HFF-Myc (cell line): ENCODE results near the gene NR6A1.

Experiments
- DNase-seq: peaks from one replicate; pipeline ENCODE4 v3.0.0-alpha.2; 2011; ENCODE audit warnings: low read depth; ENCODE audit errors: extremely low read depth
- H3K4me3 ChIP-seq: replicated peaks from 2 replicates; pipeline ENCODE4 v1.5.1; 2011; ENCODE audit warnings: low read depth, mild to moderate bottlenecking, control low read depth, low read length
- TF ChIP-seq, protein P1 (sequence below): IDR thresholded peaks from 2 replicates; pipeline ENCODE4 v1.5.1; 2012; ENCODE audit warnings: mild to moderate bottlenecking, low read depth, low read length, control low read depth; ENCODE audit errors: missing control alignments

Gene NR6A1

DNA sequence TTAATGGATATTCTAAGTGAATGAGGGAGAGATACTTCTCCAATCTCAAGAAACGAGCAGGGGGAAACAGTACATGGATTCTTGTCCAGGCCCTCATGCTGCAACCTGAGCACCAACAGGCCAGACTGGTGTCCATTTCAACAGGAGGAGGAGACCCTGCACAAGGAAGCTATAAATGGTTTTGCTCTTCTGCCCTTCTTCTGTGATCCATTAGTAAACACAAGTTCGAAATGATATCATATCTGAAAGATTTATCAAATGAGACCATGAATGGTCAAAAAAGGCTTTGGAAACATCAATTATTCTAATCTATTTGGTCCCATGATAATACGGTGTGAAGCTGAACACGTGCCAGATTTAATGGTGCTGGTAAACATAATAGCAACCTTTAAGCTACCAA is 109.8 kb downstream of the NR6A1 start:
- TF ChIP-seq, protein P1, sequence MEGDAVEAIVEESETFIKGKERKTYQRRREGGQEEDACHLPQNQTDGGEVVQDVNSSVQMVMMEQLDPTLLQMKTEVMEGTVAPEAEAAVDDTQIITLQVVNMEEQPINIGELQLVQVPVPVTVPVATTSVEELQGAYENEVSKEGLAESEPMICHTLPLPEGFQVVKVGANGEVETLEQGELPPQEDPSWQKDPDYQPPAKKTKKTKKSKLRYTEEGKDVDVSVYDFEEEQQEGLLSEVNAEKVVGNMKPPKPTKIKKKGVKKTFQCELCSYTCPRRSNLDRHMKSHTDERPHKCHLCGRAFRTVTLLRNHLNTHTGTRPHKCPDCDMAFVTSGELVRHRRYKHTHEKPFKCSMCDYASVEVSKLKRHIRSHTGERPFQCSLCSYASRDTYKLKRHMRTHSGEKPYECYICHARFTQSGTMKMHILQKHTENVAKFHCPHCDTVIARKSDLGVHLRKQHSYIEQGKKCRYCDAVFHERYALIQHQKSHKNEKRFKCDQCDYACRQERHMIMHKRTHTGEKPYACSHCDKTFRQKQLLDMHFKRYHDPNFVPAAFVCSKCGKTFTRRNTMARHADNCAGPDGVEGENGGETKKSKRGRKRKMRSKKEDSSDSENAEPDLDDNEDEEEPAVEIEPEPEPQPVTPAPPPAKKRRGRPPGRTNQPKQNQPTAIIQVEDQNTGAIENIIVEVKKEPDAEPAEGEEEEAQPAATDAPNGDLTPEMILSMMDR: no peak
- H3K4me3 ChIP-seq: no peak overlapping the region
- DNase-seq: no peak

DNA sequence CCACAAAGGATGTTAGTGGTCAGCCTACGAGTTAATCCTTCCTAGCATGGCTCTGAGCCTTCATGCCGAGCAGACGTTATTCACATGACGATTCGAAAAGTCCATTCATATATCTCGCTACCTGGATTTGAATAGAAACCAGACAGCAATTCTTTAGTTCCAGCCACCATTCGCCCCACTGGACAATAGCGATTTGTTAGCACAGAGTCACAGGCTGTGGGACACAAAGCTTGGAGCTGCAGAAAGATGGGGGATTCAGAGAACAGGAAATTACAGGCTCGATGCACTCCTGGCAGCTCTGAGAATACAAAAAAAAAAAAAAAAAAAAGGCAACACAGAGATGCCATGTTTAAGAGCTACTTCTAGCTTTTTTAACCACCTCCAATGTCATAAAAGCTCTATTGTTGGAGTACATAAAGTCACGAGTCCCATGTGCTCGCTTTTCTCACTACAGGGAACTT is 110.7 kb downstream of the NR6A1 start:
- peak; percentile 15 for DNase-seq
- H3K4me3 ChIP-seq: peak overlapping the region; percentile 49

DNA sequence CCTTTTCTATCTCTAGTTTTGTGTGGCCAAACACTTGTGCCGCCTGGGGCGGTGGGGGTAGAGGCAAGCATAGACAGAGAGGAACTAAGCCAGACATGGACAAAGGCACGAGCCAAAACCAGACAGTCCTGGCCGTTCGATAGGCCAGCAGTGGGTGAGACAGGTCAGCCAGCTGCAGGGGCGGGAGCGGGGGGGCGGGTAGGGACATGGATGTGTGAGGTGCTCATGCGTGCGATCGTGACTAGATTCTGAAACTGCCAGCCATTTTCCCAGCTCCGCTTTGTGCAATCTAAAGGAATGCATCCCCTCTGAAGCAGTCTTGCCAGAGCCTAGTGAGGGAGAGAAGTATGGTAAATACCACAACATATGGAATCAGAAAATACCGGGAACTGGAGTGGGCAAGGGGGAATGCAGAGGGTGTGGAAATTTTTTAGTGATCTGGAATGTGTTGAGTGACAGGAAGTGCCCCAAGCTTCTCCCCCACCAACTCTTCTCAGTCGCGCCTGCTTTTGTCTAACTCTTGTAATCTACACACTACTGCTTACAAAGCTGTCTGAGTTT is 111.9 kb downstream of the NR6A1 start:
- H3K4me3 ChIP-seq: peak overlapping the region; percentile 49
- DNase-seq: peak; percentile 88
- TF ChIP-seq, protein P1: no peak

More for the DNA sequence above, 110.7 kb downstream of the NR6A1 start:
- TF ChIP-seq, protein P1: no peak

DNA sequence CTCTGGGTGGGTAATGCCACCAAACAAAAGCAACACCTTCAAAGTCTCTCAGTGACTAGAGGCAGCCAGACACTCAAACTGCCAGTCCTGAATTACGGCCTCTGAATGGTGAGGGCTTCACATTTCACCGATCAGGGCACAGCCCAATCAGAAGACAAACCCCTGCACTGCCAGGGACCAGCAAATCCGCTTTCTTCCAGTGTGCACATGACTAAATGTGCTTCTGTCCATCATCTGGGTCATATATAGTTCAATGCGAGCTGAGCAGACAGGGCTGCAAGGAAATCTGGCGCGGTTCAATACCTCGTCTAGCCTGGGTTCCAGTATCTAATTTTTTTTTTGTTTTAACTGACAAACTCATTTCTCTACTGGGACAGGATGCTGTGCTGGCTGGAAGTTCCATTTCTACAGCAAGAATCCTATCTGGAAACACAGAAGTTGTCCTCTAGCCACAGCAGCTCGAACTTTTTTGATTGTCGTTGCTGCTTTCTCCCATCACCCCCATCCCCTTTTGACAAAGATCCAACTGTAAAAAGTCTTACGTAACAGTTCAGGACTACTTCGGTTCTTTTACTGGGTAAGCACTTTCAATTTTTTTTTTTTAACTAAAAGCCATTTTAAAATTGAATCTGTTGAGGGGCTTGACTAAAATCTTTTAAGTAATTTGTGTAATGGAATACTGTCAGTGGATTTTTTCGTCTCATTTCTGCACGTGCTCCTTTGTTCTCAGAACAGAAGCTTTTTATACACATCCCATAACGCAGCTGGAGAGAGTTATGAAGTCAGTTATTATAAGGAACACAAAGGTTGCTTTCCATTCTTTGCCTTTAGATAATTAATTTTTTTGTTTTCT is 112.7 kb downstream of the NR6A1 start:
- TF ChIP-seq, protein P1: no peak
- DNase-seq: peak; percentile 92
- peak overlapping the region; percentile 49 for H3K4me3 ChIP-seq

DNA sequence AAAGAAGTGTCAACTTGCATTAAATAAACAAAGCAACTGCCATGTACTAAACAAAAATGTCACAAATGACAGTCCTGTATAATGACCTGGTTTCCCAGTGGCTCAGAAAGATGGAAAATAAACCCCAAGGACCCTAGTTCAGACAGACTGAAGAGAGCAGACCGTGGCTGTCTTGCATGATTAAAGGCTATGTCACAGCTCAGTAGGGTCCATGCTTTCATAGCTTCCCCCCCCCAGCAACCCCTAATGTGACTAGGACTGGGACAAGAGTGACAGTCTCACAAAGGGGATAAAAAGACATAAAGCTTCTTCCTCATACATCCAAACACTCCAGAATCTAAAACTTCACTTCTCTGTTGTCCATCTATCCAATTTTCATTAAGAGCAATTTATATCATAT is 113.6 kb downstream of the NR6A1 start:
- H3K4me3 ChIP-seq: no peak overlapping the region
- DNase-seq: no peak
- TF ChIP-seq, protein P1: no peak

DNA sequence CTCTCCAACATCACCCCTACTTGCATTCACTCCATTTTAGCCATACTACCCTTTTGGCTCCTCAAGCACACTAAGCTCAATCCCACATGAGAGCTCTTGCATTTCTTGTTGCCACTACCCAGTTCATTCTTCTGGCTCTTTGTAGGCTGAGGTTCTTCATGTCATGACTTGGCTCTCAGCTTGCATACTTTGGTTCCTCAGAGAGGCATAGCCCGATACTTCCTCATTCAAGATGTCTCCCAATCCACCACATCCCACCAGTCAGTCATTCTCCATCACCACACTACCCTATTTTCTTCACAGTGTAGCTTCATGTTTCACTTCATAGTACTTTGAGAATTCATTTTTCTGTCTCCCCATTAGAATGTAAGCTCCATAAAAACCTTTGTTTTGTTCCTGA is 116.7 kb downstream of the NR6A1 start:
- no peak overlapping the region for H3K4me3 ChIP-seq
- TF ChIP-seq, protein P1: no peak
- no peak for DNase-seq
